Endothelial cell of umbilical vein (primary cell): ENCODE data around the gene ULK4.

Experiments
- CTCF ChIP-seq, 2 donors: IDR thresholded peaks; 1 replicate in 1 of 2; 2 replicates in 1 of 2; pipeline ENCODE4 v1.5.1; 2011; ENCODE audit warnings: low read length in 2 of 2, mild to moderate bottlenecking in 2 of 2, moderate library complexity in 2 of 2, control low read depth in 1 of 2, inconsistent platforms in 1 of 2, low read depth in 1 of 2; ENCODE audit not compliant: insufficient read depth in 1 of 2; ENCODE audit errors: extremely low read depth in 1 of 2
- EZH2 ChIP-seq: IDR thresholded peaks from 2 replicates; pipeline ENCODE4 v1.6.1; 2012; ENCODE audit warnings: borderline replicate concordance, low read depth, mild to moderate bottlenecking, moderate library complexity, low read length, inconsistent platforms; ENCODE audit not compliant: severe bottlenecking
- FOS ChIP-seq: IDR thresholded peaks from 2 replicates; pipeline ENCODE4 v1.6.1; 2011; ENCODE audit warnings: mild to moderate bottlenecking, low read length, moderate library complexity, borderline replicate concordance; ENCODE audit not compliant: insufficient read depth
- MYC ChIP-seq: IDR thresholded peaks from one replicate; pipeline ENCODE4 v1.6.1; 2011; ENCODE audit warnings: mild to moderate bottlenecking, low read depth, low read length
- POLR2A ChIP-seq: IDR thresholded peaks from 2 replicates; pipeline ENCODE4 v1.6.1; 2012; ENCODE audit warnings: low read depth, mild to moderate bottlenecking, control low read depth, low read length
- POLR2AphosphoS5 ChIP-seq: IDR thresholded peaks from 2 replicates; pipeline ENCODE4 v1.6.1; 2012; ENCODE audit warnings: low read depth, mild to moderate bottlenecking, control low read depth, low read length, moderate library complexity; ENCODE audit not compliant: insufficient read depth

GRCh38 chr3:41602121-41602520 is 359.8 kb downstream of the ULK4 start:
- TF ChIP-seq EZH2 = no peak
- TF ChIP-seq POLR2AphosphoS5 = no peak
- no peak for TF ChIP-seq CTCF (IDR thresholded peaks at IDR 0.05; ENCODE audit: extremely low read depth in 1 of 2, insufficient read depth in 1 of 2, low read depth in 1 of 2, low read length in 2 of 2)
- TF ChIP-seq POLR2A = no peak
- no peak for TF ChIP-seq FOS
- TF ChIP-seq MYC = no peak
